ENCODE measurements around the gene CCR3. TPM values are rescaled to one million over a fixed set of nuclear protein-coding genes. Genes with fewer than 3 reads are reported as not detected.

CCR3 gene
- total RNA-seq, 1 donor from 2014 or later: not detected

DNA sequence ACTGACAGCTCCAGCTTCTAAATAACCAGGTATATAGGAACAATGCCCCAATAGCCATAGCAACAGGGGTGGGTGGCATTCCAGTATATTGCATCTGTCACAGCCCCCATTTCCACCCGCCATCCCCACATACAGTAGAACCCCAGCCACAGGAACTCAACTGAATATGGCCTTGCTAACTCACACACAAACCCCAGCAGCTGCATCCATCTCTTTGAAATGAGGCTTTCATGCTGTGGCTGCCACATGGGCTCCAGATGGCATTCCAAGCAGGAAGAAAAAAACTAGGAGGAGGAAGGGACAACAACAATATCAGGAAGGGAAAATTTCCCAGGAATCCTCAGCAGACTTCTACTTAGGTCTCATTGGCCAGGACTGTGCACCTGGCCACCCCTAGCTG is 54.6 kb downstream of the CCR3 start:
- no peak for DNase-seq
- Mint-ChIP-seq H3K4me1 (ENCODE audit: low read depth, unreplicated experiment) (no peaks in the 10 kb centered on the region), H3K9me3 (ENCODE audit: unreplicated experiment) (no peaks in the 10 kb centered on the region), H3K27me3 (ENCODE audit: unreplicated experiment) (peaks cover 1% of the 10 kb centered on the region), H3K36me3 (ENCODE audit: unreplicated experiment) (no peaks in the 10 kb centered on the region), H3K27ac (ENCODE audit: unreplicated experiment) (no peak overlapping the region), H3K4me3 (ENCODE audit: unreplicated experiment) (no peak overlapping the region)
- TF ChIP-seq, protein P1, sequence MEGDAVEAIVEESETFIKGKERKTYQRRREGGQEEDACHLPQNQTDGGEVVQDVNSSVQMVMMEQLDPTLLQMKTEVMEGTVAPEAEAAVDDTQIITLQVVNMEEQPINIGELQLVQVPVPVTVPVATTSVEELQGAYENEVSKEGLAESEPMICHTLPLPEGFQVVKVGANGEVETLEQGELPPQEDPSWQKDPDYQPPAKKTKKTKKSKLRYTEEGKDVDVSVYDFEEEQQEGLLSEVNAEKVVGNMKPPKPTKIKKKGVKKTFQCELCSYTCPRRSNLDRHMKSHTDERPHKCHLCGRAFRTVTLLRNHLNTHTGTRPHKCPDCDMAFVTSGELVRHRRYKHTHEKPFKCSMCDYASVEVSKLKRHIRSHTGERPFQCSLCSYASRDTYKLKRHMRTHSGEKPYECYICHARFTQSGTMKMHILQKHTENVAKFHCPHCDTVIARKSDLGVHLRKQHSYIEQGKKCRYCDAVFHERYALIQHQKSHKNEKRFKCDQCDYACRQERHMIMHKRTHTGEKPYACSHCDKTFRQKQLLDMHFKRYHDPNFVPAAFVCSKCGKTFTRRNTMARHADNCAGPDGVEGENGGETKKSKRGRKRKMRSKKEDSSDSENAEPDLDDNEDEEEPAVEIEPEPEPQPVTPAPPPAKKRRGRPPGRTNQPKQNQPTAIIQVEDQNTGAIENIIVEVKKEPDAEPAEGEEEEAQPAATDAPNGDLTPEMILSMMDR (IDR thresholded peaks at IDR 0.05; ENCODE audit: partially characterized antibody, unreplicated experiment): no peak

DNA sequence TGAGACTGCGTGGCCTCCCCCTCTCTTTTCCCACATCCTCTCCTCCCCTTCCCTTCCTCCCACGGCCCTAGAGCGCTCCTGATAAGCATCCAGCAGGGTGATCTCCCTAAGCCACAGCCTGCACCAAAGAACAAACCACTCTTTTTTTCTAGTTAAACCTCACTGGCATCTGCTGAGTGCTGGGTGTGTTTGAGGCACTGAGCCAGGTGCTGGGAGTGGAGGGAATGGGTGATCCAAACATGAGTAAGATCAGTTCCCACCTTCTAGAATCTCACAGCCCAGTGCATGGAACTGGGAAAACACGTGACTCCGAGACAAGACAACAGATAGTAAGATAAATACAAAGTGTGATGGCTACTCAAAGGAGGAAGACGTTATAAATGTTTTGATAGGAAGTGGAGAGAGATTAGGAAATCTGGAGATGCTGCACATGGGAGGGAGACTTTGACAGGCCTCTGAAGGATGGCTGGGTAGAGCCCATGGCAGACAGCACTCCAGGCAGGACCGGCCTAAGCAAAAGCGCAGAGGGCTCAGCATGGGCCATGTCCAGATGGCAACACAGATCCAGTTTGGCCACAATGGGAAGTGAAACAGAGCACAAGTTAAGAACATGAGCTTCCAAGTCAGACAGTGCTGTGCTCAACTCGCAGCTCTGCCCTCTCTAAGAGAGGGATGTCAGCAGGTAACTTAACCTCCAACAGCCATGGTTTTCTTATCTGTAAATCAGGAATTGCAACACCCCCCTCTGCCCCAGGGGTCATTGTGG is 55.6 kb downstream of the CCR3 start:
- Mint-ChIP-seq H3K9me3 (ENCODE audit: unreplicated experiment) (no peaks in the 10 kb centered on the region), H3K27me3 (ENCODE audit: unreplicated experiment) (peaks cover 1% of the 10 kb centered on the region), H3K4me3 (ENCODE audit: unreplicated experiment) (no peak overlapping the region), H3K4me1 (ENCODE audit: low read depth, unreplicated experiment) (no peaks in the 10 kb centered on the region), H3K27ac (ENCODE audit: unreplicated experiment) (no peak overlapping the region), H3K36me3 (ENCODE audit: unreplicated experiment) (no peaks in the 10 kb centered on the region)
- DNase-seq: no peak
- TF ChIP-seq, protein P1 (IDR thresholded peaks at IDR 0.05; ENCODE audit: partially characterized antibody, unreplicated experiment): no peak

DNA sequence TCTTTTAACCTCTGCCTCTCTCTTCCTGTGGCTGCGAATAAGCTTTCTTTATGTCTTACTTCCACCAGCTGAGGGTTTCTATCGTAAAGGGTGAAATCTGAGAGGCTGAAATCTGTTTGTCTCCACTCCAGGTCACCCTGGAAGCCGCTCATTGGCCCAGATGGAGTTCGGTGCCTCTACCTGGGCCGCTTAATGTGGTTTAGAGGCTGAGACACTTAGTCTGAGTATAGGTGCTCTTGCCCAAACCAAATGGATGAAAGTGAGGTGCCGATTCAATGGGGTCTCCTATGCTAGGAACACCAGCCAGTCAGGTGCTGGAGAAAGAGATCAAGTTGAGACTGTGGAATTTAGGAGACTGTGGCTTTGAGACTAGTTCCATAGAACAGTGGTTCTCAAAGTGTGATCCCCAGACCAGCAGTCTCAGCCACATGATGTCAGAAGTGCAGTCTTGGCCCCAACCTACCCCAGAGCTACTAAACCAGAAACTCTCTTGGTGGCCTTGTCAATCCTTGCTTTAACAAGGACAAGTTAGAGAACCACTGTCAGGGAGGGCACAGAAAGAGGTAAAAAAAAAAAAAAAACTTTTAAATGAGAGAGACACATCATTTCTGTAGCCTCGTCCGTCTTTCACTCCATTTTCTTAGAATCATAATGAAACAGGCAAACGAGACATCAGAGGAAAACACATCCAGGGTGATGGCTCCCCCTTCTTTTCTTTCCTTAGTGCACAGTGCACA is 56.8 kb downstream of the CCR3 start:
- Mint-ChIP-seq H3K4me1 (ENCODE audit: low read depth, unreplicated experiment) (no peaks in the 10 kb centered on the region), H3K27ac (ENCODE audit: unreplicated experiment) (no peak overlapping the region), H3K9me3 (ENCODE audit: unreplicated experiment) (no peaks in the 10 kb centered on the region), H3K4me3 (ENCODE audit: unreplicated experiment) (no peak overlapping the region), H3K27me3 (ENCODE audit: unreplicated experiment) (peaks cover 1% of the 10 kb centered on the region), H3K36me3 (ENCODE audit: unreplicated experiment) (no peaks in the 10 kb centered on the region)
- TF ChIP-seq, protein P1 (IDR thresholded peaks at IDR 0.05; ENCODE audit: partially characterized antibody, unreplicated experiment): no peak
- DNase-seq: no peak

DNA sequence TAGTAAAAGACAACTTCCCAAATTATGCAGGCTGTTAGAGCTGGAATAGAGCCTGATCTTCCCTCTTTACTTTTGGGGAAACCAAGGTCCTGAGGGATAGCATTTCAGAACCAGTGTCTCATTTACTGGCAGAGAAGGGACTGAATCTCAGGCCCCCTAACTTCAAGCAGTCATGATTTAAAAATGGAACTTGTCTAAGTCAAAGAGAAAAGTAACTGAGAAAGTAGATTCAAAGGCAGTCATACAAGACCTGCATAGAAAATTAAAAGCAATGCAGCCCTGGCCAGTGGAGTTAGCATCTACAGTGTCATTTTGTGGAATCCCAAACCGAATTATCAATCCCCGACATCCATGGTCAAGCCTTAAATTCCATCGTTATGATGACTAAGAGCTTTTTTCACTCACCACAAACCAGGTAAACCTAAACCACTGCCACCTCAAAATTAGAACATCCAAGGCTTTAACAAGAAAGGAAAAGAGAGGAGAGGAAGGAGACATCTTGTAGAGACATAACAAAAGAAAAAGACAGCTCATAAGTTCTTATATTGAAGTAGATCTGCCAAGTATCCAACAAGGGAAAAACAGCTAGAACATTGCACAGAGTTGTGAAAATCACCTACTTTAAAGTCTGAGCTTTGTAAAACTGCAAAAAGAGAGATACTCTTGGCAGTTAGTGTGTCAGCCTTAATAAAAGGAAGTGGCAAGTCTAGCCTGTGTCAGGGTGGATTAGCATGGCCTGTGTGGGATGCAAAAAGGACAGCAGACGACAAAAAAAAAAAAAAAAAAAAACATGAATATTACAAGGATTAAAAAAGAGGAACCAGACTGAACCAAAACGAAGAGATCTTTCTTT is 57.6 kb downstream of the CCR3 start:
- Mint-ChIP-seq H3K27me3 (ENCODE audit: unreplicated experiment) (peaks cover 1% of the 10 kb centered on the region), H3K9me3 (ENCODE audit: unreplicated experiment) (no peaks in the 10 kb centered on the region), H3K4me1 (ENCODE audit: low read depth, unreplicated experiment) (no peaks in the 10 kb centered on the region), H3K4me3 (ENCODE audit: unreplicated experiment) (no peak overlapping the region), H3K36me3 (ENCODE audit: unreplicated experiment) (no peaks in the 10 kb centered on the region), H3K27ac (ENCODE audit: unreplicated experiment) (no peak overlapping the region)
- TF ChIP-seq, protein P1 (IDR thresholded peaks at IDR 0.05; ENCODE audit: partially characterized antibody, unreplicated experiment): no peak
- DNase-seq: no peak

All from glutamatergic neuron (in vitro differentiated cells).